MG63 (cell line): Measurements from ENCODE around the gene RSBN1L. TPM values are rescaled to one million over a fixed set of nuclear protein-coding genes. Genes with fewer than 3 reads are reported as not detected.
"Not testable (repeated sequence)": the region's sequence is repeated elsewhere in the genome, so short reads cannot be mapped to it uniquely, and the experiment has no call there.

ENCODE experiments used
- DNase-seq: peaks from one replicate; pipeline ENCODE4 v3.0.0-alpha.2; 2020
- H3K27me3 ChIP-seq: fragments of 250-450 bp; sonication (Bioruptor Pico); 2 replicates; pipeline ENCODE4 v1.5.1; 2020; ENCODE audit warnings: mild to moderate bottlenecking, moderate library complexity
- H3K36me3 ChIP-seq: fragments of 250-450 bp; sonication (Bioruptor Pico); 2 replicates; pipeline ENCODE4 v1.5.1; 2020; ENCODE audit warnings: mild to moderate bottlenecking, moderate library complexity
- H3K4me3 ChIP-seq: fragments of 250-450 bp; sonication (Bioruptor Pico); 2 replicates; pipeline ENCODE4 v1.5.1; 2020; ENCODE audit warnings: mild to moderate bottlenecking, moderate library complexity
- H3K9me3 ChIP-seq: fragments of 250-450 bp; sonication (Bioruptor Pico); 2 replicates; pipeline ENCODE4 v1.5.1; 2020; ENCODE audit warnings: mild to moderate bottlenecking, moderate library complexity
- total RNA-seq: library from RNA; depleted of rRNA; stranded (reverse); fragments of >200 nt; shearing (Covaris generic); gene quantifications from 2 replicates; pipeline ENCODE4 v1.2.3, GENCODE V29; 2014; ENCODE audit warnings: low replicate concordance

RSBN1L gene
- total RNA-seq, 1 experiment from 2014 or later: 19.1 TPM

DNA sequence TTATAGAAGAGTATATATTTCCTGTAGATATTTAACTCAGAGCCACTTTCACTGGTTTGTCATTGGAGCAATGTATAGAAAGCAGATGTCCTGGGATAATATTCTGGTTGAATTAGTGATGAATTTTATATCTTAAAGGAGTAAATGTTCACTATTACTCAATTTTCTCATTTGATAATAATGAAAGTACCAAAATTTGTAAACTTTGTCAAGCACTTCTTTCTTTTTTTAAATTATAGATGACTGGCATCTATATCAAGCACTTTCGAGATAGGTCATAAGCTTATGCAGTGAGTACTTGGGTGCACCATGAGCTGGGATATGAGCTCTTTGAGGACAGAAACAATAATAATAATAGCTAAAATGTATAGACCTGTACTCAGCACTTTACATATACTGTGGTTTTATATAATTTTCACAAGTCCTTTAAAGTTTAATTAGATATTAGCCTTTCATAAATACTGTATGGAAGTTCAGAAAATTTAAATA lies 11.3 kb downstream of the RSBN1L start:
- Histone ChIP-seq H3K4me3 (no peak overlapping the region), H3K36me3 (peaks cover 2% of the 10 kb centered on the region; the same call in 1 of the 2 replicates), H3K9me3 (no peaks in the 10 kb centered on the region), H3K27me3 (no peaks in the 10 kb centered on the region)
- DNase-seq: no peak

DNA sequence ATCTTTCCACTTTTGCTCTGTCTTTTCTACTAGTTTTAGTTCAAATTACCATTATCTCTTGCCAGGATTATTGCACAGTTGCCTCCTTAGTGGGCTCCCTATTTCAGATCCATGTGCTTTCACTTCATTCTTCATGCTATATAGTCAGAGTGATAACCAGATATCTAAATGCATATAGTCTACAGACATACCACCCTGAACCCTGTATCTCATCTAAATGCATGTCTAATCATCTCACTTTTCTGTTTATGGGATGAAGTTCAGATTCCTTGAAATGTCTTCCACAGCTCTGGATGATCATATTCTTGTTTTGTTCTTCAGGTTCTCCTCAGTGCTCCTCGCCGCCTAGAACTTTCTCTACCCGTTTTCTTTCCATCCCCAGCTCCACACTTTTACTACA lies 13.8 kb downstream of the RSBN1L start:
- Histone ChIP-seq H3K9me3 (no peaks in the 10 kb centered on the region), H3K4me3 (no peak overlapping the region), H3K27me3 (no peaks in the 10 kb centered on the region), H3K36me3 (peaks cover 2% of the 10 kb centered on the region; the same call in 1 of the 2 replicates)
- no peak for DNase-seq

DNA sequence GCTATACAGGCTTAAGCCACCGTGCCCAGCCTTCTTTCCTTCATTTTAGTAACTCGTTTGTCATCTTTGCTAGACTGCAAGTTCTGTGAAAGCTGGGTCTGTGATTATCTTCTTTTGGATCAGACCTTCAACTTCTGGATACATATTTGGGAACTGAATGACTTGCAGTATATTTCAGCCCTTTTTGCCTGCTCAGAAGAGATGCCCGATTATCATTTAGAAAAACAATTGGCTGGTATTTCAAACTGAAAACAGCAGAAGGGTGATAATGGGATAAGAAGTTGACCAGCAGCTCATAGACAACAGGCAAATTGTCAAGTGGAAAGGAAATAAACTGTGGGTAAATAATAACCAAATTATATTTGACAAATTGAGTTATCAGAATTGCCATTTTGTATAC lies 14.6 kb downstream of the RSBN1L start:
- Histone ChIP-seq H3K27me3 (no peaks in the 10 kb centered on the region), H3K9me3 (no peaks in the 10 kb centered on the region), H3K4me3 (no peak overlapping the region), H3K36me3 (peaks cover 2% of the 10 kb centered on the region; the same call in 1 of the 2 replicates)
- DNase-seq: no peak

DNA sequence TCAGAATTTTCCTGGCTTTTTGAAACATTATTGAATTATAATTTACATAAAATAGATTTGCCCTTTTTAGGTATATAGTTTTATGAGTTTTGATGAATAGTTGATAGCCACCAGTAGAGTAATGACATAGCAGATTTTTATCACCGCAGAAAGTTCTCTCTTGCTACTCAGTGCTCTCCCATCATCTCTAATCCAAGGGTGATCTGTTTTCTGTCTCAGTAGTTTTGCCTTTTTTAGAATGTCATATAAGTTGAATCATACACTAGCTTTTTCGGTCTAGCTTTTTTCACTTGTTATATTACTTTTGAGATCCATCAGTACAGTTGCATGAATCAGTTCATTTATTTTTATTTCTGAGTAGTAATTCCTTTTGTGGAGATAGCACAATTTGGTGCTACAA lies 17.9 kb downstream of the RSBN1L start:
- no peak for DNase-seq
- H3K9me3 ChIP-seq: no peaks in the 10 kb centered on the region
- no peak overlapping the region for H3K4me3 ChIP-seq
- no peaks in the 10 kb centered on the region for H3K27me3 ChIP-seq
- H3K36me3 ChIP-seq: no peaks in the 10 kb centered on the region

DNA sequence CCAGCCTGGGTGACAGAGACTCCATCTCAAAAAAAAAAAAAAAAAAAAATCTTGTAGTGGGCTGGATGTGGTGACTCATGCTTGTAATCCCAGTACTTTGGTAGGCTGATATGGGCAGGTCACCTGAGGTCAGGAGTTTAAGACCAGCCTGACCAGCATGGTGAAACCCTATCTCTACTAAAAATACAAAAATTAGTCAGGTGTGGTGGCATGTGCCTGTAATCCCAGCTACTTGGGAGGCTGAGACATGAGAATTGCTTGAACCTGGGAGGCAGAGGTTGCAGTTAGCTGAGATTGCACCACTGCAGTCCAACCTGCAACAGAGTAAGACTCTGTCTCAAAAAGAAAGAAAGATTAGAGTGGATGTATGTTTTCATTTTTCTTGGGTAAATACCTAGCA lies 18.7 kb downstream of the RSBN1L start:
- not testable (repeated sequence) for H3K4me3 ChIP-seq, H3K36me3 ChIP-seq, H3K9me3 ChIP-seq, H3K27me3 ChIP-seq
- DNase-seq: peak; percentile 24

DNA sequence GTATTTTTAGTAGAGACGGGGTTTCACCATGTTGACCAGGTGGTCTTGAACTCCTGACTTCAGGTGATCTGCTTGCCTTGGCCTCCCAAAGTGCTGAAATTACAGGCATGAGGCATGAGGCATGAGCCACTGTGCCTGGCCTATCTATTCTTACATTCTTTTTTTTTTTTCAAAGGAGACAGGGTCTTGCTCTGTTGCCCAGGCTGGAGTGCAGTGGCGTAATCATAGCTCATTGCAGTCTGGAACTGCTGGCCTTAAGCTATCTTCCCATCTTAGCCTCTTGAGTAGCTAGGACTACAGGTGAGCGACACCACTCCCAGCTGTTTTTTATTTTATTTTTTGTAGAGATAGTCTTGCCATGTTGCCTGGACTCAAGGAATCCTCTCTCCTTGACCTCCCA lies 20.5 kb downstream of the RSBN1L start:
- Histone ChIP-seq H3K4me3 (no peak overlapping the region), H3K36me3 (no peaks in the 10 kb centered on the region), H3K9me3 (no peaks in the 10 kb centered on the region), H3K27me3 (no peaks in the 10 kb centered on the region)
- DNase-seq: no peak

DNA sequence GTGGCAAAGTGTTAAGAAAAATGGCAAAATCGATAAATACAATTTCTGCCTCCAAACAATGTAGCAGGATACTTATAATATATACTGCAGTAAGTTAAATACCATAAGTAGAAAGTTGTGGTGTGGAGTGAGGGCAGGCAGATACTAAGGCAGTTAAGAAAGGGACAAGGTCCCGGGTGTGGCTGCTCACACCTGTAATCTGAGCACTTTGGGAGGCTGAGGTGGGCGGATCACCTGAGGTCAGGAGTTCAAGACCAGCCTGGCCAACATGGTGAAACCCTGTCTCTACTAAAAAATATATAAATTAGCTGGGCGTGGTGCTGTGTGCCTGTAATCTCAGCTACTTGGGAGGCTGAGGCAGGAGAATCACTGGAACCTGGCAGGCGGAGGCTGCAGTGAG lies 21.3 kb downstream of the RSBN1L start:
- not testable (repeated sequence) for H3K9me3 ChIP-seq, H3K27me3 ChIP-seq, H3K4me3 ChIP-seq, DNase-seq, H3K36me3 ChIP-seq

DNA sequence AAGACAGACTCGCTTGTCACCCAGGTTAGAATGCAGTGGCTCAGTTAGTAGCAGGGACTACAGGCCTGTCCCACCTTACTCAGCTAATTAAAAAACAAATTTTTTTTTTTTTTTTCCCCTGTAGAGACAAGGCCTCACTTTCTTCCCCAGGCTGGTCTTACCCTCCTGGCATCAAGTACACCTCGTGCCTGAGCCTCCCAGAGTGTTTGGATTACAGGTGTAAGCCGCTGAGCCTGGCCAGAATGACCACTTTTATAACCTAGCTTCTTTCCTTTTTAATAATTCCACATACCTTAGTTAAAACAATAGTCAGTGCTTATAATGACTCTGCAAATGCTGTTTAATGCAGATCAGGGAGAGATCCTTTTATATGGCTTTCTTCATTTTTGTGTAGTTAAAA lies 31.3 kb downstream of the RSBN1L start:
- Histone ChIP-seq H3K4me3 (no peak overlapping the region), H3K9me3 (no peaks in the 10 kb centered on the region), H3K27me3 (no peaks in the 10 kb centered on the region), H3K36me3 (no peaks in the 10 kb centered on the region)
- DNase-seq: no peak

DNA sequence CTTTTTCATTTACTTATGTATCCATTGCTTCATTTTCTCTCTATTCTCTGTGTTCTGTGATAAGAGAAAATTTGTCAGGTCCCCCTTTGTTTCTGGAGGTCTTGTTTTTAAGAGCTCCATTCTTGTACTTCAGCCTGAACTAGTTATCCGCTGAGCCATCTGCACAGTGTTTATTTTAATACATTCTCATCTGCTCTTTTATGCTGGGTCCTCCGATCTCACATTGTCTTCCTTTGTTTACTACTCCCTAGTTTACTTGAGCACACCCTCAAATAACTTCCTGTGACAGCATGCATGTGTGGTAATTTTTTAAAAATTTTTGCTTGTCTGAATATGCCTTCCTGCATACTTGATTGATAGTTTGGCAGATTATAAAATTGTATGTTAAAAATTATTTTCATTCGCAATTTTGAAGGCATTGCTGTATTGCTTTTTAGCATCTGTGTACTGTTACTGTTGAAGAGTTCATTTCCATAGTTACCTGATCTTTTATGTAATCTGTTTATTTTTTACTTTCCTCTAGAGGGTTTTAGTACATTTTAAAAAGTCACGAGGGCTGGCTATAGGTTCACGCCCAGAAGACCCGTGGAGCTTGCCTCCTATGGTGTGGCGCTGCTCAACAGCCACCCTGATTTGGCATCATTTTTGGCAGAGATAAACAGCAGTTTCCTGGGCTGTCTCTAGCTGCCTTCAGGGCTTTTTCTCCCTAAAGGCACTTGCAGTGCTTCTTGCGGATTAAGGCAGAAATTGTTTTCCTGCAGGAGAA lies 31.9 kb downstream of the RSBN1L start:
- Histone ChIP-seq H3K9me3 (no peaks in the 10 kb centered on the region), H3K36me3 (no peaks in the 10 kb centered on the region), H3K4me3 (no peak overlapping the region), H3K27me3 (no peaks in the 10 kb centered on the region)
- DNase-seq: peak; percentile 30

DNA sequence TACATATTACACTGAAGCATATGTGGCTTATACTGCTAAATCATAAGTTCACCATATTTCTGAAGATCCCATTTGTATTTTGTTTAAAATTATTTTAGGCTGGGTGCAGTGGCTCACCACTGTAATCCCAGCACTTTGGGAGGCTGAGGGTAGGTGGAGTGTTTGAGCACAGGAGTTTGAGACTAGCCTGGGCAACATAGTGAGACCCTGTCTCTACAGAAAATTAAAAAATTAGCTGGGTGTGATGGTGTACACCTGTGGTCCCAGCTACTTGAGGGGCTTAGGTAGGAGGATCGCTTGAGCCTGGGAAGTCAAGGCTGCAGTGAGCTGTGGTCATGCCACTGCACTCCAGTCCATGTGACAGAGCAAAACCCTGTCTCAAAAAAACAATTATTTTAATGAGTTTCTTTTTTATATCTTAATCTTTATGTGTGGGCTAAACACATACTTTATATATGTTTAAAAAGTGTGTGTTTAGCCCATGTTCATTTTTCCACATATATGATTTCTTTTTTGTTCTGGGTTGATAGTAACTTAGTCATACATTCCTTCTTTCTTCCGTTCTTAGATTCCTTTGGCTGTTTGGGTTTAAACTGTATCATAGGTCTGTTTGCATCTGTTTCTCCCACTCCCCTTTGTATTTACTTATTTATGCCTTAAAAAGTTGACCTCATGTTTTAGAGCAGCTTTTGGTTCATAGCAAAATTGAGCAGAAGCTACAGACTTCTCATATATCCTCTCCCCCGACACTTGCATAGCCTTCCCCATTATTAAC lies 33.5 kb downstream of the RSBN1L start:
- H3K4me3 ChIP-seq: no peak overlapping the region
- no peaks in the 10 kb centered on the region for H3K36me3 ChIP-seq
- H3K9me3 ChIP-seq: no peaks in the 10 kb centered on the region
- no peak for DNase-seq
- H3K27me3 ChIP-seq: no peaks in the 10 kb centered on the region

DNA sequence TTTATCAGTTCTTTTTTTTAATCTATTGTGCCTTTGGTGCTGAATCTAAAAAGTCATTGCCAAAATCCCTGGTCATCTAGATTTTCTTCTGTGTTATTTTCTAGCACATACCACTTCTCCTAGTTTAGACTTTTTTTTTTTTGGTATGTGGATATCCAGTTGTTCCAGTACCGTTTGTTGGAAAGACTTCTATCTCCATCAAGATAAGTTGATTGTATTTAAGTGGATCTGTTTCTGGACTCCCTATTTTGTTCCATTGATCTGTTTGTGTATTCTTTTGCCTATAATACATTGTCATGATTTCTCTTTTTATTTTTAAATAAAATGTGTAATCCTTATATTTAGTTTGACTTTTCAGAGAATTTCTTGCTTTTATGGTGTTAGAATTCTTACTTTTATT lies 35.5 kb downstream of the RSBN1L start:
- Histone ChIP-seq H3K9me3 (no peaks in the 10 kb centered on the region), H3K27me3 (no peaks in the 10 kb centered on the region), H3K36me3 (no peaks in the 10 kb centered on the region), H3K4me3 (no peak overlapping the region)
- DNase-seq: no peak

DNA sequence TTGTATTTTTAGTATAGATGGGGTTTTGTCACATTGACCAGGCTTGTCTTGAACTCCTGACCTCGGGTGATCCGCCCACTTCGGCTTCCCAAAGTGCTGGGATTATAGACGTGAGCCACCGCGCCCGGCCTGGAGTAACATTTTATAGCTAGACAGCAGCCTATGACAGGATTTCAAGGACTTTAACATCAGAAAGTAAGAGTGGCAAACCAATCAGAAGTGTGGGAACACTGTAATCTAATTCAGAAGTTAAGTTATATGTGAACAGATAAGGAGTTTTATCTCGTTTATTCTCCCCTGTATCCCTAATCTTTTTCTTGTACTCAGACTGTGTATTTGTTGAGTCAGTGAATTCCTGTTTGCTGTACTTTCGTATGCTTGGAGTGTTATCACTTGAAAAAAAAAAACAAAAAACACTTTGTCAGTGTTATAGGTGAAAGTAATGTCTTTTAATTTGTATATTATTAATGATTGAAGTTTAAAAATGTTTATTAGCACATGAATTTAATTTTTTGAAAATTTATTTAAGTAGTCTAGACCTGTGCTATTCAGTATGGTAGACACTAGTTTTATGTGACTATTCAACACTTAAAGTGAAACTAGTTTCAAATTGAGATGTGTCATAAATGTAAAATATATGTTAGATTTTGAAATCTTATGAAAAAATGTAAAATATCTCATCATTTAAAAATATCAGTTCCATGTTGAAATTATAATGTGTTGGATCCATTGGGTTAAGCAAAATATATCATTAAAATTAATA lies 38.6 kb downstream of the RSBN1L start:
- no peak overlapping the region for H3K4me3 ChIP-seq
- no peaks in the 10 kb centered on the region for H3K9me3 ChIP-seq
- no peak for DNase-seq
- H3K27me3 ChIP-seq: no peaks in the 10 kb centered on the region
- no peaks in the 10 kb centered on the region; the same call in 1 of the 2 replicates for H3K36me3 ChIP-seq

DNA sequence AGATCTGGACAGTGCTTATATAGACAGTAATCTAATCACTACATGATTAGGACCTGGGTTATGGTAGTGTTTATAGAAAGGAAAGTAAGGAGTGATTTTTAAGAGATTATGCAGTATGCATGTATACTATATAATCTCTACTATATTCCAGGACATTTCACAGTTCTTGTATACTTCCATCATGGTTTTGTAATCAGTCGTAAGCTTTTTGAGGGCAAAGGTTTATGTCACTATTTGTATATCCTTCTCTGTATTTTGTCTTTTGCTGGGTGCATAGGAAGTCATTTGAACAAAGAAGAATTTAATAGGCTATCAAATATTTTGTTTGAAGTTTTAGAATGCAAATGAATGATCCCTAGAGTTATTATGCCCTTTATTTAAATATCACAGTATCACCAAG lies 39.2 kb downstream of the RSBN1L start:
- no peak for DNase-seq

DNA sequence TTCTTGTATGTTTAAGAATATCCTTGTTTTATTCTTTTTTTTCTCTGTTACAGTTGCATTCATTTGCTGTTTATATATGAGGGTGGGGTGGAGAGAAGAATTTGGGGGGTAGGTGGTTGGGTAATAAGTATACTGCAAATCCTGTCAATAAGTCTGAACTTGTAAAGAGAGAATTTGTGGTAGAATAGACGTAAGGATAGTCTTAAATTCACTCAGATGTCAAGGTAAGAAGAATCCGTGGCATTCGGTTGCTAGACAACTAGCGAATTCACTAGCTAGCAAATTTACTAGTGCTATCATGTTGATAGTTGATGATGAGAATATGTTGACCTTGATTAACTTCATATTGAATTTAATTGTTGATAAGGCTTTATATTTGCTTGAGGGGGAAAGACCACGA lies 40.7 kb downstream of the RSBN1L start:
- no peaks in the 10 kb centered on the region for H3K9me3 ChIP-seq
- H3K36me3 ChIP-seq: no peaks in the 10 kb centered on the region; the same call in 1 of the 2 replicates
- H3K27me3 ChIP-seq: no peaks in the 10 kb centered on the region
- no peak overlapping the region for H3K4me3 ChIP-seq
- DNase-seq: no peak

More for the DNA sequence above, 39.2 kb downstream of the RSBN1L start:
- Histone ChIP-seq H3K36me3 (no peaks in the 10 kb centered on the region; the same call in 1 of the 2 replicates), H3K4me3 (no peak overlapping the region), H3K27me3 (no peaks in the 10 kb centered on the region), H3K9me3 (no peaks in the 10 kb centered on the region)

DNA sequence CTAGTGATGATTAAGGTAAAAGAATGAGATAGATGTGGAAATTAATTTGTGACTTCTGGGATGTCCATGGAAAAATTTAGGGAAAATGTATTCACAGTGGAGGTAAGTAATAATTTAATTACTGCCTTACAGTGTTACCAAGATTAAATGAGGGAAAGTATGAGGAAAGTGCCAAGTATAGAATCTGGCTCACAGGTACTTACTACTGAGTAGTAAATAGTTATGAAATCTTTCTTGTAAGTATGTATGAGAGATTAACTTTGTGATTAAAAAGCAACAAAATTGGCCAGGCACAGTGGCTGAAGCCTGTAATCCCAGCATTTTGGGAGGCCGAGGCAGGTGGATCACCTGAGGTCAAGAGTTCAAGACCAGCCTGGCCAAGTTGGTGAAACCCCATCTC lies 42.1 kb downstream of the RSBN1L start:
- Histone ChIP-seq H3K4me3 (no peak overlapping the region), H3K36me3 (no peaks in the 10 kb centered on the region; the same call in 1 of the 2 replicates), H3K9me3 (no peaks in the 10 kb centered on the region), H3K27me3 (no peaks in the 10 kb centered on the region)
- DNase-seq: no peak

DNA sequence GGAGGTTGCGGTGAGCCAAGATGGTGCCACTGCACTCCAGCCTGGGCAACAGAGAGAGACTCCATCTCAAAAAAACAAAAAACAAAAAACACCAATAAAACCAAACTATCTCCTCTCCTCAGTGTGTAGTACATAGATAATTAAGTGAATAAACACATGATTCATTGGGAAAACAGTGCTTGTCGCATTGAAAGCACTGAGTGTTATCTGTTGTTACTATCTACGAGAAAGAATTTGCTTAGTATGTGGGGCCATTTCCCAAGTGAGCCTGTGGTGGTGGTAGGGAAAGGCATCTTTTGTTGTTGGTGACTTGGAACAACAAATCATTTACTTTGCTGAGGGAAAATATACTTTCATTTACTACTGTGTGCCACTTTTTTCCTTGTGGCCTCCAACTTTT lies 42.6 kb downstream of the RSBN1L start:
- H3K9me3 ChIP-seq: no peaks in the 10 kb centered on the region
- no peak overlapping the region for H3K4me3 ChIP-seq
- no peak for DNase-seq
- no peaks in the 10 kb centered on the region; the same call in 1 of the 2 replicates for H3K36me3 ChIP-seq
- H3K27me3 ChIP-seq: no peaks in the 10 kb centered on the region

DNA sequence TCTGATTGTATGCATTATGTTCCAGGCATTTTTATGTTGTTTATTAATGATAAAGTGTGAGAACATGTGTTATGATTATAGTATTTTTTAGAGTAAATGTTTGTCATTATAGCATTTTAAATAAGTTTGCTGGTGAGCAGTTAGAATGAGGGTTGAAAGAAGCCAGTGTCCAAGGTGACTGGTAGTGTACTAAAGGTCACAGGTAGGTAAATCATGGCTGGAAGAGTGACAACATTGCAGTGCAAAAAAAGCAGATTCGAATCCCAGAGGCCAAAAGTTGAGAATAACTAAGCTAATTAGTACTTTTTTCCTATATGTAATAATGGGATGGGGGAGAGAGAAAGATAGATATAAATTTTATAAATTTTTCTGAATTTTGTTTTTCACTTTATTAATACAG lies 44.0 kb downstream of the RSBN1L start:
- Histone ChIP-seq H3K36me3 (no peaks in the 10 kb centered on the region; the same call in 1 of the 2 replicates), H3K4me3 (no peak overlapping the region), H3K27me3 (no peaks in the 10 kb centered on the region), H3K9me3 (no peaks in the 10 kb centered on the region)
- DNase-seq: no peak
